PC-9 (cell line): ENCODE results near the gene SP1.

Experiments used
- EZH2 ChIP-seq: fragments of 200-600 bp; sonication (generic); IDR thresholded peaks from 2 replicates; pipeline ENCODE4 v1.8.0; 2017; ENCODE audit warnings: antibody characterized with exemption, low read depth
- TF ChIP-seq, protein P1 (sequence below): fragments of 200-600 bp; sonication (generic); conservative IDR thresholded peaks from 2 replicates; pipeline ENCODE4 v1.6.1; 2017; ENCODE audit warnings: mixed run types, antibody characterized with exemption, mild to moderate bottlenecking, moderate library complexity

DNA sequence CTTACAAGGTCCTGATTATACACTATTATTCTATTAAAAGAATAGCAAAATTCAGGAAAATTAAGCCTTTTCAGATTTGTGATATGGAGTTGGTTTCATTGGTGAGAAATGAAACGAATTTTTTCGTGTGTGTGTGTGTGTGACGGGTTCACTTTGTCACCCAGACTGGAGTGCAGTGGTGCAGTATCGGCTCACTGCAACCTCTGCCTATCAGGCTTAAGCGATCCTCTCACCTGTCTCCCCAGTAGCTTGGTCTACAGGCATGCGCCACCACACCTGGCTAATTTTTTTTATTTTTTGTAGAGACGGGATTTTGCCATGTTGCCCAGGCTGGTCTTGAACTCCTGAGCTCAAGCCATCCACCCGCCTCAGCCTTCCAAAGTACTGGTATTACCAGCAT, 81.6 kb downstream of the SP1 start:
- TF ChIP-seq, protein P1, sequence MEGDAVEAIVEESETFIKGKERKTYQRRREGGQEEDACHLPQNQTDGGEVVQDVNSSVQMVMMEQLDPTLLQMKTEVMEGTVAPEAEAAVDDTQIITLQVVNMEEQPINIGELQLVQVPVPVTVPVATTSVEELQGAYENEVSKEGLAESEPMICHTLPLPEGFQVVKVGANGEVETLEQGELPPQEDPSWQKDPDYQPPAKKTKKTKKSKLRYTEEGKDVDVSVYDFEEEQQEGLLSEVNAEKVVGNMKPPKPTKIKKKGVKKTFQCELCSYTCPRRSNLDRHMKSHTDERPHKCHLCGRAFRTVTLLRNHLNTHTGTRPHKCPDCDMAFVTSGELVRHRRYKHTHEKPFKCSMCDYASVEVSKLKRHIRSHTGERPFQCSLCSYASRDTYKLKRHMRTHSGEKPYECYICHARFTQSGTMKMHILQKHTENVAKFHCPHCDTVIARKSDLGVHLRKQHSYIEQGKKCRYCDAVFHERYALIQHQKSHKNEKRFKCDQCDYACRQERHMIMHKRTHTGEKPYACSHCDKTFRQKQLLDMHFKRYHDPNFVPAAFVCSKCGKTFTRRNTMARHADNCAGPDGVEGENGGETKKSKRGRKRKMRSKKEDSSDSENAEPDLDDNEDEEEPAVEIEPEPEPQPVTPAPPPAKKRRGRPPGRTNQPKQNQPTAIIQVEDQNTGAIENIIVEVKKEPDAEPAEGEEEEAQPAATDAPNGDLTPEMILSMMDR, result no peak
- no peak for TF ChIP-seq EZH2
